IPS DF 4.7 (cell line): Measurements from ENCODE around the gene AGPAT4.

Experiments
- DNase-seq: peaks from one replicate; pipeline ENCODE4 v3.0.0-alpha.2; 2013; ENCODE audit warnings: low spot score; ENCODE audit errors: extremely low read depth

AGPAT4 gene

DNA sequence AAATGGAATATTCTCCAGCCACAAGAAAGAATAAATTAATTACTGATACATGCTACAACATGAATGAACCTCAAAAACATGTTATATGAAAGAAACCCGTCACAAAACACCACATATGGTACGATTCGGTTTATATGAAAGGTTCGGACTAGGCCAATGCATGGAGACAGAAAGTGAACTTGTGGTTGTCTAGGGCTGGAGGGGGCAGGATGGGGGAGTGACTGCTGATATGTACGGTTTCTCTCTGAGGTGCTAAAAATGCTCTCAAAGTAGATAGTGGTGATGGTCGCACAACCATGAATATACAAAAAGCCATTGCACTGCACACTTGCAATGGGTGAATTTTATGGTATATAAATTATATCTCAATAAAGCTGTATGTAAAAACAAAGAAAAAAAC is 18.3 kb downstream of the AGPAT4 start:
- DNase-seq, result no peak

DNA sequence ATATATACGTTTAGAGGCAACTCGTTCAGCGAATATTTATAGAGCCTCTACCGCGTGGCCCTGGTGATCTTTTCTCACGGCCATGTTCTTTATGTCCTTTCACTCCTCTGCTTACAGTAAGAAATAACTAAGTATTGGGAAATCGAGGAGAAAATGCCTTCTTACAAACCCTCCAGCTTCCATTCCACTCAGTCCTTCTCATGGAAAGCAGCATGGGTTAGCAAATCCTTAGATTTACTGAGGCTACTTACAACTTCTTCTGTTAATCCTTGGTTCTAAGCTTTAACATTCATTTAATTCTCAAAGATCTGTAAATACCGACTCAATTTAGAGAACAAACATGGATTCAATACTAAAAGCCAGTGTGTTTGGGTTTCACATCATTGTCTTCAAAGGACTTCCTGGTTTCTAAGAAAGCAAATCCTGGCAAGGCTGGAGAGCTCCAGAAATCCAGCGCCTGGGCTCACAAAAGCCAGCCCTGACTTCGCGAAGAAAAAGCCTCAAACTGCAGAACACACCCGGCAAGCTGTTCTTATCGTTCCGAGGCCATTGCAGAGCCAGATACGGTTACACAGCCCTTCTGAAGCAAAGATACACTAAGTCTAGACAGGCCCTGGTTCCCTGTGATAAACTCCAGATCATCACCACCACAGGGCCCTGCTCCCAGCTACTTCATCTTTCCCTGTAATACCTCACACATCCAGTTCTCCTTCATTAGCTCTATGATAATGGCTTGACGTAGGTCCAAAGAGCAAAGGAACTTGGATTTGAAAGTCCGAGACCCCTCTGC is 19.2 kb downstream of the AGPAT4 start:
- DNase-seq, result no peak

DNA sequence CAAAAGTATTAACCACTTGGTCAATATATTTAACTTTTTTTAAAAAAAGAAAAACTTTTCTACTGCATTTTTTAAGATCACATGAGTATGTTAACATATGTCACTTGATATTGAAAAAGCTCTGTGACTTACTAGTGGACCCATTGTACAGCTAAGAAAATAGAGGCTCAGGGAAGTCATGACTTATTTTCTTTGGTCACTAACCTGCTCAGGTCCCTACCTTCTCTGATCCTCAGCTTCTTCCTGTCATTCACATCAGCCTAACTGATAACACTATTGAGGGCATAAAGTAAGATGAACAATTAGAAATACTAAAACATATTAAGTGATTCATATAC is 19.8 kb downstream of the AGPAT4 start:
- no peak for DNase-seq

DNA sequence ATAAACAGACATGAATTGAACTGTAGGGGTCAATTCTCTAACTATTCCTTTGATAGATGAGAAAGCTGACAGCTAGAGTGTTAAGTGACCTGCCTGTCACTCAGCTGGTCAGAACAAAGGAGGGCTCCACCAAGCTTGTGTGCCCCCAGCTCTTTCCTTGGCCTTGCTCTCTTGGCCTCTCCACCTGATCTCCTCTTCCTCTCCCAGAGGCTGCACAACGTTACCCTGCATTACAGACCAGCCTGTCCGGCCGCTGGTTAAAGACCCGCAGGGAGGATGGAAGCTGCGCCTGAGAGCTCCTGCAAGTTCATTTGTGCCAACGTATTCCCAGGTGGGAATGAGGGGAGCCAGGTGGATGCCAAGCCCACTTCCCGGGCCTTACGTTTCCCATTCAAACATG is 22.5 kb downstream of the AGPAT4 start:
- DNase-seq, result no peak

DNA sequence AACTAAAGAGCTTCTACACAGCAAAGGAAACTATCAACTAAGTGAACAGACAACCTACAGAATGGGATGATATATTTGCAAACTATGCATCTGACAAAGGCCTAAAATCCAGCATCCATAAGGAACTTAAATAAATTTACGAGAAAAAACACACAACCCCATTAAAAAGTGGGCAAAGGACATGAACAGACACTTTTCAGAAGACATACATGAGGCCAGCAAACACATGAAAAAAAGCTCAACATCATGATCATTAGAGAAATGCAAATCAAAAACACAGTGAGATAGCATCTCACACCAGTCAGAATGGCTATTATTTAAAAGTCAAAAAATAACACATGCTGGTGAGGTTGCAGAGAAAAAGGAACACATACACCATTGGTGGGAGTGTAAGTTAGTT is 24.5 kb downstream of the AGPAT4 start:
- no peak for DNase-seq

DNA sequence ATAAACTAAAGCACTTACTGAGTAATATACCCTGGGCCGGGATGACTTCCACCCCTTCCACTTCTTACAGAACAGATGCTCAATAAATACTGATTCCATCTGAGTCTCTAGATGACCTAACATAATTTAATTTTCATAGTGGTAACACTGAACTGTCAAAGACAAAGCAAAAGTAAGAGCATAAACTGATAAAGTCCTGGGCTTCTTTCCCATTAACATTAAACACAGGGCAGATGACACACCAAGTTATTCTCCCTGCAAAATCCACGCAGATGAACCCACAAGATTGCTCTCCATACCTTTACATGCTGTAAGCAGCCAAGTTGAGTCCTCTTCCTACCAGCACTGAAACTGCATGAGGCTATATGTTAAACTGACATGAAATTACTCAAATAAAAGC is 27.1 kb downstream of the AGPAT4 start:
- no peak for DNase-seq

DNA sequence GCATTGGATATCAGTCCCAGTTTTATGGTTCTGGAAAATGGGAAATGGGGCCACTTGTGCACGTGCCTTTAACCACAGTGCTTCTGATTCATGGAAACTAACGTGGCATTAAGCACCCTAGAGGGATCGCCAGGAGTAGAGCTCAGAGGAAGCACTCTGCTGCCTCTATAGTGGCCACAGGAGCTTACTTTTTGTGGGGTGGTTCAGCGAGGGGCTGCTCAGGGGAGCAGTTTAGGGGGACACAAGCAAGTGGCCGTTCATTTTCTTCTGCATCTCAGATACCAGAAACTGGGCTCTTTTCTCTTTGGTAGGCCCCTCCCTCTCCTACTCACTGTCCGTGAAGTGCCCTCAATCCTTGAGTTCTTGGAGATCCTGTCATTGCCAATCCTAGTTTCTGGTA is 28.5 kb downstream of the AGPAT4 start:
- DNase-seq, result no peak

DNA sequence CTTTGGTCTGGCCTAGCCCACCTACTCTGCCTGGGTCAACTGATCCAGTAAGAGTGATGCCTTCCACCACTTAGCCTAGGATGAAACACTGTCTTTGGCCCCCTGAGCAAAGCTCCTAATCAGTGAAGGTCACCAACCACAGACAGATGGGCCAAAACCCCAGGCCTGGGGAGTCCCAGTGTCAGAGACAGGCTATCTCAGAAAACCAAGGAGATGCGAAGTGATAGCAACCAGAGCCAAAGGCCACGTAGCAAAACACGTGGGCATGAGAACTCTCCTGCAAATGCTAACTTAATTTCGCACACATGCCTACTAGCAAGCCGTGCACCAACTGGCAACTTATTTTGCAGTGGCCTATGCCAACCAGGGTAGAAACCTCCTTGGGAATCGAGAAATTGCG is 29.1 kb downstream of the AGPAT4 start:
- DNase-seq, result no peak

DNA sequence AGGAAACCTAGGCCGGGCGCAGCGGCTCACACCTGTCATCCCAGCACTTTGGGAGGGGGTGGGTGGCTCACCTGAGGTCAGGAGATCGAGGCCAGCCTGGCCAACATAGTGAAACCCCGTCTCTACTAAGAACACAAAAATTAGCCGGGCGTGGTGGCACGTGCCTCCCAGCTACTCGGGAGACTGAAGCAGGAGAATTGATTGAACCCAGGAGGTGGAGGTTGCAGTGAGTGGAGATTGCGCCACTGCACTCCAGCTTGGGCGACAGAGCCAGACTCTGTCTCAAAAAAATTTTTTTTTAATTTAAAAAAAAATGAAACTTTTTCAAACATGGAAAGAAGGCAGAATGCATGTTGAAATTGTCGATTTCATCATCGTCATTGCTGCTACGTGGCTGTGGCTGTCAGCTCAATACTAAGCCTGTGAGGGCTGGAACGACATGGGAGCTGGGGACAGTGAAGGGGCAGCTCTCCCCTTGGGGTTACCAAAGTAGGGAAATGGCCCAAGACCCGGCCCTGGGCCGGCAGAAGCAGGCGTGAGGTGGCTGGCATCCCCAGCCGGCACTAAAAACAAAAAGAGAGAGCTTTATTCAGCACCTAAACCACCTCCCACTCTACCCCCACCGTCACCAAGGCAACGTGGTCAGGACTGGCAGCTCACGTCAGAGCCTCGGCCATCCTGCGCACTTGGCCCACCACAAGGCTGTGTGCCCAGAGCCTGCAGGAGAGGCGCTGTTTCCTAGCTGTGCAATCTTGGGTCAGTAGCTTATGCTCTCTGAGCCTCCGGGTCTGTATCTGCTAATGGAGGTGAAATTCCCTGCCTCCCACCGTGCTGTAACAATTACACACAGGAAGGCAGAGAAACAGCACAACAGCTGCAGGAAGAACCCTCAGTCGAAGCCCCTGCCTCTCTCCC is 30.8 kb downstream of the AGPAT4 start:
- DNase-seq, result peak; percentile 58

DNA sequence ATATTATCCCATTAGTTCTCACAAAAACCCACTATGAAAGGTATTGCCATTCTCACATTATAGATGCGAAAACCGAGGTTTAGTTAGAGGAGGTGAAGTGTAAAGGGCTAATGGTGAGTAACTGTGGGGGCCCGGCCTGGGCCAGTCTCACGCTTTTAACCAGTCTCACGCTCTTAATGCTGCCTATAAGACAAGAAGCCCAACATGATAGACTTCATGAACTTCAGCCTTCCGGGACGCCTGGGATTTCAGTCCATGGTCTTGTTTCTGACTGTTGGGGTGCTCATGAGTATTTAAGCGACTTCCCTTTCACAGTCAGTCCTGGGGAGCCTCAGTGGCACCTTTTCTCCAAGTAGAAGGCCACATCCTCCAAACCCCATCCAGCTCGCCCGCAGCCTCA is 31.7 kb downstream of the AGPAT4 start:
- no peak for DNase-seq

DNA sequence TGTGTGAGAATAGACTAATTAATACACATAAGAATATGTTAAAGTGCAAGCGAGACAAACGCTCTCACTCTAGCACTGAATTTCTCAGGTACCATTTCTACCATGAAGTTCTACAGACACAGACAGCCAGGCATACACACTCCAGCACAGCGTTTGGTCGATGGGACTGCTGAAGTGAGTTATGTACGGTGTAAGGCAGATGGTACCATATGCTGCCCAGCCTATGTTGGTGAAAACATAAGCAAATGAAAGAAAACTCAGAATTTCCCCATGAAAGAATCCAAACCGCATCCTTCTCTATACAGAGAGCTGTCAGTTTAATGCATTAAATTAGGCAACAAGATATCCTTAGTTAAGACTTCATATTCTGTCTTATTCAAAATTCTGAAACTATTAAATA is 34.9 kb downstream of the AGPAT4 start:
- no peak for DNase-seq

DNA sequence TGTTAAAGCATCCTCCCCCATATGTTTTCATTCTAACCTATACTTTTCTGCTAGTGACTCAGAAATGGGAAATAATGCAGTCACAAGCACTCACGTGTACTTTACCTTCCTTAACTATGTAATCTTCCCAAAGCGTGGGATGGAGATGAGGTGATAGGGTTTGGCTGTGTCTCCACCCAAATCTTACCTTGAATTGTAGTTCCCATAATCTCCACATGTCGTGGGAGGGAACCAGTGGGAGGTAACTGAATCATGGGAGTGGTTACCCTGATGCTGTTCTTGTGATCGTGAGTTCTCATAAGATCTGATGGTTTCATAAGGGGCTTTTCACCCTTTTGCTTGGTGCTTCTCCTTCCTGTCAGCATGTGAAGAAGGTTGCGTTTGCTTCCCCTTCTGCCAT is 35.4 kb downstream of the AGPAT4 start:
- no peak for DNase-seq

DNA sequence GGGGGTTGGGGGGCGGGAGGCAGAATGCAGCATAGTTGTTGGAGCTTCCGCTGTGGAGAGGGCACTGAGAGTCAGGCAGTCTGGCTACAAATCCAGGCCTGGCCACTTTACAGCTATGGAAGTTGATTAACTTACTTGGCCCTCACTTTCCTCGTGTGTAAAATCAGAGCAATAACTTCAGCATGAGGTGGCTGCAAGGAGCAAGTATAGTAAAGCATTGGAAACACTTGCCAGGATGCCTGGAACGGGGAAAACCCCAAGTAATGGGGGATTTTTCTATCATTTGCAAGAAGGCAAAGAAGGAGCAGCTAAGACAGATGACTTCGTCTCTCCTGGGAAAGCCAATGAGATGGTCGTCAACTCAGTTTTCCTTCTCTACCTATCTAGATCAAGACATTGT is 35.8 kb downstream of the AGPAT4 start:
- DNase-seq, result no peak

DNA sequence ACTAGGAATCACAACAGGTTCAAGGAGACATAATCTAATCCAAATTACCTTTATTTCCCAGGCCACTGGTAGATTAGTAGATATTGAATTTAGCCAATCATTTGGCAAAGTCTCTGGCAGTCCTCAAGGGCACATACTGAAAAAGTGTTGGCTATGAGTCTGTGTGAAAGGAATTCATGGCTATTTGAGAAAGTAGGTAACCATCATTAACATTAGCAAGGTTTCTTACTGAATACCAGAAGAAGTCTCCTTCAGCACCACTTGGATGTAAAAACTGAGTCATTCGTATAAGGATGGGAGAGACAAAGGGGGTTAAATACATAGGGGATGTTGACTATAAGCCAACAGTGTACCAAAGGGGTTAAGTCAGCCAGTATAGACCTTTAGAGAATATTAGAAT is 36.7 kb downstream of the AGPAT4 start:
- DNase-seq, result no peak

DNA sequence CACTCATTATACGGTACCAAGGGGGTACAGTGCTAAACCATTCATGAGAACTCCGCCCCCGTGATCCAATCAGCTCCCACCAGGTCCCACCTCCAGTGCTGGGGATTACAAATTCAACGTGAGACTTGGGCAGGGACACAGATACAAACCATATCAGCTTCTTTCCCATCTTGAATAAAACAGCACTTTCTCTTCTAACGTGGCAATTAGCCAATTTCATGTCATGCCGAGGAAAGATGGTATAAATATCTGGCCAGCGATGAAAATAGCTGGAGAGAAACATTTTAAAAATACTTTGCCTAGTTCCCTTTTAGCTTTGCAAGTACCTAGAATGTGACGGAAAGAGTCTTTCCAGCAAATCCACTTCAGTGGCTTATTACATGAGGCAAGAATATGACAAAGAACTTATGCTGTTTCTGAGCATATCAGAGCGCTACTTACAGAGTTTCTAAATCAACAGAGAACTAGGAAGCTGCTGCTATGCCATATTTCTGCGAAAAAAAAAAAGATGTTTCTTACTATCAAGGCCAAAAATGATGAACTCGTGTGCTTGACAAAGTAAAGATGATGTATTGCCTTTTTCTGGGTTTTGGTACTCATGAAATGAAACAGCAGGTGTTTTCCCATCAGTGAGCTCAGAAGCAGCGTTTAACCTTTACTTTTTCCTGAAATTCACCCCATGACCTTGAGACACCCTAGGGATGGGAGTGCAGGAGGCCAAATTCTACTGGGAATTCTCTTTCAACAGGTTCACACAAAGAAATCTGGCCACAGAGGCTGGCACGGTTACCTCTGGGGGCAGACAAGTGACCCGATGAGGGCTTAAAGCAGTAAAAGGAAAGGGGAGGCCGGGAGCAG is 37.9 kb downstream of the AGPAT4 start:
- no peak for DNase-seq

DNA sequence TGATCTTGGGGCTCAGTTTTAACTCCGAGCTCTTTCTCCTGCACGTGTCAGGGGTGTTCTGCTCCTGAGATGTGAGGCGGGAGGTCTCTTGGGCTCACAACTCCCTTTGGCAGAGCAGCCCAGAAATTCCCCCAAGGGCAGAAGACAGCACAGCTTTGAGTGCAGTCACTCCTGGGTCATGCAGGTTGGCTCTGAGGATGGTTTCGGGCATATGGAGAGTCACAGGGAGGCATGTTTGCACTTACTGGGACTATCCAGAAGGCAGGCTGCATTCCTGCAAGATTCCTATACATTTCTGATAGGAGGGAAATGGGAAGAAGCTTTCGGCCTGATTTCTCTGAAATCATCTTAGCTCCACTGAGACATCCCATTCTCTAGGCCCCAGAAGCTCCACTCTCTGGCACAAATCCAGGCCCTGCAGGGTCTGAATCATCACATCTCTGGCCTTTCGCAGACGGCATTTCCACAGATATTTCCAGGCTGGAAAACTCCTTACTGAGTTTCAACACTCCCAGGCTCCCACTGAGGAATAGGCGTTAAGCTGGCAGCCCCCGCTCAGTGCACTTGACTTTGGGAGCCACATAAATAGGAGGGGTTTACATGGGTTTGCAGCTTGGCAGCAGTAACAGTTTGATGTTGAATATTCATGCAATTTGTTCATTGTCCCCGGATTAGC is 39.7 kb downstream of the AGPAT4 start:
- no peak for DNase-seq

DNA sequence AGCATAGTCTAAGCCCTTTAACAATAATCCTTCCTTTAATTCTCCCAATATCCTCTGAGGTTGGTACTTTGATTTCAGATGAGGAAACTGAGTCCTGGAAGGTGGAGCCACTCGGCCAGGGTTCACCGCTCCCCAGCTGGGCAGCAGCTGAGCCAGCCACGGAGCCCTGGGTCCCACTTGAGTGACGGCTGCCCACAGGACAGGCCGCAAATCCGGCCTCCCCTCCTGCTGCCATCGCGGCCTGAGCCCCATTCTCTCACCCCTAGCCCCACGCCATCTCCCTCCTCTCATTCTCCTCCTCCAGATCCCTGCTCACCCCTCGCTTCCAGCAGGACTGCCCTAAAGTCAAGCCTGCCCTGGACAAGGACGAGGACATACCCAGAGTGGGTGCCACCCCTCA is 41.4 kb downstream of the AGPAT4 start:
- DNase-seq, result no peak

DNA sequence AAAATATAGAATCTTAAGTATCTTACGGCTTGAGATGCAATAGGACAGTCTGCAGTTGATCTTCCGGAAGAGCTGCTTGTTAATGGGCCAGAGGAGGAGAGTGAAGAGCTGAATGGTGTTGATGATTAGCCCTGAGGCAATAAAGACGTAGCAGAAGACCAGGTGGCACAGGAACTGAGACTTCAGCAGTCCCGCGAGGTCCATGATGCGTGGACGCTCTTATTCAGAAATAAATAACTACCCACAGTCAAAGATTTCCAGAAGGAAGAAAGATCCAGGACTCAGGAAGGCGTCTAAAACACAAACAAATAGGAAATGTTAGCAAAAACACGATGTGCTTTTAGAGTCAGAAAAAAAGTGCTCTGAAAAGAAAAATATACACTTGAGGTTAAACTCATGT is 41.9 kb downstream of the AGPAT4 start:
- DNase-seq, result no peak

DNA sequence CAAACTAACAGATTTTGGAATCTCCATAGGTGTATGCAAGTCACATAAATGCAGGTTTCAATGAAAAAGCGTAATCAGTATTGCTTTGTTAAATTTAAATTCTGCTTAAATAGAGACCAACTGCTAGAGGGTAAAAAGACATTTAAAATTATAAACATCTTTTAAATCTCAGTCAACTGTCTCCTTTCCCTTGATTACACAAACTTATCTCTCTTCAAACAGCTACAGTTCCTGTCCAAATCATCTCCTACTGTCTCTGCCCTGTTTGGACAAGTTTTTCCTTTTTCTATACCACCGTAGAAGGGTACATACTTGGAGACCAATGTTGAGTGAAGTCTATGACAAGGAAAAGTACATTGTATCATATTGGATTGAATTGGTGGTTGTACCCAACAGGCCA is 43.5 kb downstream of the AGPAT4 start:
- DNase-seq, result no peak

DNA sequence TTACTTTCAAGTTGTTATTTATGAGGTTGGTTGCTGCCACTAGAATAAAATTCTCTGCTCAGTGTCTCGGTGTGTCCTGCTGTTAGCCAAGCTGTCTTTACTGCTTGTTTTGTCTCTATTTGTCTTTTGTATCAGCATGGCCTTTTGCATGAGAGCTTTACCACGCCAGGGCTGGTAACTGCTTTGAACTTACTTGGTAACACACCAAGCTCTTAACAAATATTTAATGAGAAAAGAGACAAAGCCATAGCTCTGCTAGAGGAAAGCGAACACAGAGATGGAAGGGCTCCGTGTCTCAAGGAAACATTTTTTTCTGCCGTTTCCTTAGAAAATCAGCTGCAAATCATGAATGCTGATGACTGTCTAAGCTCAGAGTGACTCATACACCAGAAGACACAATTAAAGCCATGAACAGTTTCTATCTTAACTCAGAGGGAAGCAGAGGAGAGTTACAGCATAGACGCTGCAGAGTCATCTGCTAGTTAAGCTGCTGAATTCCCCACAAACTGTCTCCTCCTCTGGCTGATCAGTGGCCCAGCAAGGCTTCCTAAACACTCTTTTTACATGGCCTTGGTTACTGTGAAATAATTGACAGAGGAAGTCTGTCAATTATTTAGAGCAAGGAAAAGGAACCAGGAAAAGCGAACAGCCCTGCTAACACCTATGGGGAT is 44.8 kb downstream of the AGPAT4 start:
- DNase-seq, result no peak

DNA sequence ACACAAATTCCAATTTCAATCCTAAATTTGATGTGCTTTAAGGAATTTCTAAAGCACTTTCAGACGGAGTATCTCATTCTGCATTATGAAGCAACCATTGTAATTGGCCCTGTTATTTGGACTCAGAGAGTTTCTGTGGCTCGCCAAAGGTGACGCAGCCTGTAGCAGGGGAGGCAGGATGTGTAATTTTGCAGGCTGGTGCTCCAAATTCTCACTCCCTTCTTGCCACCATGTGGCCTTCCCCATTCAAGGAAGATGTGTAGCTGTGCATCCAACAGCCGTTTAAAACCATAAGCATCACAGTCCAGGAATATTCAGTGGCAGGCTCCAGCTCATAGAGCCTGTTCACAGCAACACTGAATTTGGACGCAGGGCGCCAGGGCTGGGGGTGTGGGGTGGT is 45.8 kb downstream of the AGPAT4 start:
- DNase-seq, result no peak
